GM12891 (cell line): ENCODE measurements around the gene FBXO10.
A peak's percentile ranks its signal among the peaks of the same experiment; 100 is the strongest.

Experiments
- DNase-seq: peaks from one replicate; pipeline ENCODE4 v3.0.0; 2011; ENCODE audit warnings: low spot score; ENCODE audit not compliant: insufficient read length
- FAIRE-seq: peaks from 2 replicates; lab custom pipeline; 2011; peaks lifted over from hg19 to GRCh38; lab: Jason Lieb, UNC
- PAX5 ChIP-seq: IDR thresholded peaks from 2 replicates; pipeline ENCODE4 v1.6.1; 2011; ENCODE audit warnings: low read length, moderate library complexity, mild to moderate bottlenecking; ENCODE audit not compliant: insufficient read depth, severe bottlenecking
- POLR2A ChIP-seq: IDR thresholded peaks from 2 replicates; pipeline ENCODE4 v1.6.1; 2011; ENCODE audit warnings: low read depth, low read length, control low read depth
- POLR2AphosphoS5 ChIP-seq: IDR thresholded peaks from 2 replicates; pipeline ENCODE4 v1.6.1; 2011; ENCODE audit warnings: low read depth, low read length, control low read depth
- POU2F2 ChIP-seq: IDR thresholded peaks from 2 replicates; pipeline ENCODE4 v1.6.1; 2011; ENCODE audit warnings: low read depth, mild to moderate bottlenecking, control low read depth, low read length, moderate library complexity
- SPI1 ChIP-seq: IDR thresholded peaks from 2 replicates; pipeline ENCODE4 v1.6.1; 2011; ENCODE audit warnings: low read depth, low read length, control low read depth
- TAF1 ChIP-seq: IDR thresholded peaks from 2 replicates; pipeline ENCODE4 v1.6.1; 2011; ENCODE audit warnings: low read depth, low read length, control low read depth

The FBXO10 gene

DNA sequence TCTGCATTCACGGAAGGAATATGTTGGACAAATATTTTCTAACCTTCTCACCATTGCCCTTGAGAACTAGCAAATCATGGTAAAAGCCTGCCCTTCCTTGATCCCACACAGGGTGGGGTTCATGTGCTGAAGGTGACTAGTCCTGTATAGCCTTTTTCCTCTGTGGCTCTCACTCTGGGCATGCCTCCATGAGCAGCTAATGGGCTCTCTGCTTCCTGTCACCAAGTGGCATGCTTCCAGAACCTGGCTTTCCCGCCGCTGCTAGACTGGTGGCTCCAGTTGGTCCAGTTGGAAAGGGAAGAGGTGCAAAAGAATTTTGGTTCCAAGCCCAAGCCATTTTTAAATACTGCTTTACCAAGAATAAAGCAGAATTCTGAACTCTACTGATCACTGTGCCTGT is 35.5 kb downstream of the FBXO10 start:
- DNase-seq, result no peak
- no peak for FAIRE-seq
- TF ChIP-seq POLR2A, result no peak
- TF ChIP-seq TAF1, result no peak
- no peak for TF ChIP-seq SPI1
- TF ChIP-seq POU2F2, result no peak
- no peak for TF ChIP-seq POLR2AphosphoS5
- TF ChIP-seq PAX5, result no peak

DNA sequence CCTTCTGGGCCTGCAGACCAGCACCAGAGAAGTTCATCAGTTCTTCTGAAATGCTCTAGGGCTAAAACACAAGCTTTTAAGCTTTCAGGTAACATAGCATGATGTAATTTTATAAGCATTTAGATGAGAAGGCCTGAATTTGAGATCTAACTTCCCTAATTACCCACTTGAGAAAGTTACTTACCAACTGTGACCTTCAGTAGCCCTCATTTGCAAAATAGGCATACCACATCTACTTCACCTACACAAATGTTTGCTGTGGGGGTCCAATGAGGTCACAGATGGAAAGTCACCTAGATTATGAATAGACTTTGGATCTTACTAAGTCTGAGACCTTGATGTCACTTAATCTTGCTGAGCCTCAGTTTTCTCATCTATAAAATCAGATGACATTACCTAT is 36.5 kb downstream of the FBXO10 start:
- FAIRE-seq, result no peak
- TF ChIP-seq POU2F2, result no peak
- TF ChIP-seq TAF1, result no peak
- no peak for TF ChIP-seq POLR2A
- no peak for TF ChIP-seq SPI1
- no peak for TF ChIP-seq PAX5
- TF ChIP-seq POLR2AphosphoS5, result no peak
- no peak for DNase-seq

DNA sequence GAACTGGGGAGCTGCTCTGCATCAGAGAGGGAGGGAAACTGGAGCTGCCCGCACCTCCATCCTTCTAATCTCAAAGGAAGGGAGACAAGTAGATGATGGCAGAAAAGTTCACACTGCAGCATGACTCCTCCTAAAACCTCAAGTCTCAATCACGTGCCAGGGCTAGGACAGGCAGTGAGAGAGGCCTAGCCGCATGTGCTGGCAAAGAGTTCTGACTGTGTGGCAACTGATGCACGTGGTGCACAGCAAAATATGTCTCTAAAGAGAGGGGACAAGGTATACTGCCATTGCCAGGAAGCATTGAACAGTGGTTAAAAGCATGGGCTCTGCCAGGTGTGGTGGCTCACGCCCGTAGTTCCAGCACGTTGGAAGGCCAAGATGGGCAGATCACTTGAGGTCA is 38.1 kb downstream of the FBXO10 start:
- TF ChIP-seq POLR2A (no peak), POU2F2 (no peak), POLR2AphosphoS5 (no peak), TAF1 (no peak), PAX5 (no peak), SPI1 (no peak)
- FAIRE-seq (no peak), DNase-seq (no peak)

DNA sequence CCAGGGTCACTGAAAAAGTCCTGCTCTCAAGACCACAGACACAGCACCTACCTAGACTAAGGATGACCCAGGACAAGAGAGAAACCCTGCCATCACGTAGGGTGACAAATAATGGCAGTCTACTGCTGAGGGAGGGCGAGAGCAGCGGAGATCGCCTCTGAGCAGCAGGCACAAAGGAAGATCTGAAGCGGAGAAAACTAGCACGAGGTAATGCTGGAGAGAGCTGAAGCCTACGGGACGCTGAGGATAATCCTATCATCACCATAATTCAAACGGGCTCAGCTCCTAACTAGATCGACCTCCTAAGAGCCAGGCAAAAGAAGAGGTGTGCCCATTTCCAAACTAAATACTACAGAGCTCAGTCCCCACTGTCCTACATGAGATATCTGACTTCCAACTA is 41.3 kb downstream of the FBXO10 start:
- TF ChIP-seq POLR2A, result no peak
- no peak for TF ChIP-seq SPI1
- no peak for TF ChIP-seq POU2F2
- TF ChIP-seq TAF1, result no peak
- no peak for TF ChIP-seq POLR2AphosphoS5
- TF ChIP-seq PAX5, result no peak
- DNase-seq (no peak), FAIRE-seq (no peak)

DNA sequence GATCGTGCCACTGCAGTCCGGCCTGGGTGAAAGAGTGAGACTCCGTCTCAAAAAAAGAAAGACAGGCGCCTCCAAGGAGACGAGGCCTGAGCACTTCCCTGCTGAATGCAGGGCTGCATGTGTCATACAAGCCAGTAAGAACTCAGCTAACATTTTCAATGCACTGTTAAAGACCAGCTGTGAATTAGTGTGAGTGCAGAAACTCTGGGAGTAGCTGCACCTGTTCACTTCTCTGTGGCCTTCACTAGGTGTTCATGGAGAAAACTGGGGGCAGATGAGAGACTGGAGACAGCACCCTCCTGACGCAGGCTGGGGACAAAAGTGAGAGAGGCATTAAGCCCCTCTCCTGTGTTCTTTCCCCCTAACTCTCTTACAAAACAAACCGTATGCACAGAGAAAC is 41.8 kb downstream of the FBXO10 start:
- FAIRE-seq, result no peak
- DNase-seq, result no peak
- TF ChIP-seq TAF1 (no peak), POU2F2 (no peak), POLR2A (no peak), POLR2AphosphoS5 (no peak), PAX5 (no peak), SPI1 (no peak)

DNA sequence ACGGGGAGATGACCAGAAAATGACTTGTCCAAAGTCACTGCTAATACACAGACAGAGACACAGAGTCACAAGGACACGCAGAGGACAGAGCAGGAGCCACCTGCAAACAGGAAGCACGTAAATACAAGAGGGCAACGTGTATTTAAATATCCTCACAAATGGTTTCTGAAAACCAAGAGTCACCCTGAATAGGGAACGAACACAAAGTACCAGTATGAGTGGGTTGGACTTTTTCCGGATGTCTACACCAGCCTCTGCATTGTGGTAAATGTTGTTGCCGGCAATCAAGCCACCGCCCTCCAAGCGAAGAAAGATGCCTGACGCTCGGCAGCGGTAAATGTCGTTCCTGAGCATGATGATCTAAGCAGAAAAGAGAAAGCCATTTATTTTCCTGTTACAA is 44.5 kb downstream of the FBXO10 start:
- FAIRE-seq, result peak; percentile 75
- TF ChIP-seq SPI1 (no peak), POU2F2 (peak; percentile 67; the same call in 1 of the 2 replicates)
- DNase-seq, result peak; percentile 32

DNA sequence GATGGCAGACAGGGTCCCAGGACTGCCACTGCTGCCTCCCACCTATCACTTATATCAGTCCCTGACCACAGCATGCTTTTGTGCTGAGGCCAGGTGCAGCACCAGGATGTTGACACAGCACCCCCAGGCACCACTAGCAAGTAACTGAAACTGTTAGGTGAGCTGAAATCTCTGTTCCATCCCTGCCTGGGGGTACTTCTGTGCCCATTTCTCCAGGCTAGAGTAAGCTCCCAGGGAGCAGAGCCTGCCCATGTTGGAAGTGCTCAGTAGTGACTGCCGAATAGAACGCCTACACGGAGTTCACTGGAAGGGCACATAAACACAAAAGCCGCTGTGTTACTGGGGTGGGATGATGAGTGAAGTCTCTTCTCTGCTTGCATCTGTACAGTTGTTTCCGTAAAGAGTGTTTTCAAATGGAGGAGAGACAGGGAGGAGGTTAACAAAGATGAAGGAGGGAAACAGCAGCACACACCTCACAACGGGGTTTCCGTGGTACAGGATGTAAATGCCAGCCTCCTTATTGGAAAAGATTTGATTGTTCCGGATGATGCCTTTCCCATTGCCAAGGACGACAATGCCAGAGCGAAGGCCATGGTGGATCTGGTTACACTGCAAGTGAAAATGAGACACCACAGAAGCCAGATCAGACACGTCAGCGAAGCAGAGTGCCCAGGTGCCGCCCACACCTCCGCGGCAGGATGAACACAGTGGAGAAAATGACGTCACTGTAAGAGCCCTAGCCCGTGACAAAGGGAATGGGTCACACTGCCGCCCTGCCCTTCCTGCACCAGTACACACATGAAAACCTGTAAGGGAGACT is 47.3 kb downstream of the FBXO10 start:
- DNase-seq (peak; percentile 36), FAIRE-seq (peak; percentile 95)
- TF ChIP-seq POLR2A (no peak), POU2F2 (no peak), SPI1 (no peak), POLR2AphosphoS5 (no peak), PAX5 (no peak), TAF1 (no peak)

DNA sequence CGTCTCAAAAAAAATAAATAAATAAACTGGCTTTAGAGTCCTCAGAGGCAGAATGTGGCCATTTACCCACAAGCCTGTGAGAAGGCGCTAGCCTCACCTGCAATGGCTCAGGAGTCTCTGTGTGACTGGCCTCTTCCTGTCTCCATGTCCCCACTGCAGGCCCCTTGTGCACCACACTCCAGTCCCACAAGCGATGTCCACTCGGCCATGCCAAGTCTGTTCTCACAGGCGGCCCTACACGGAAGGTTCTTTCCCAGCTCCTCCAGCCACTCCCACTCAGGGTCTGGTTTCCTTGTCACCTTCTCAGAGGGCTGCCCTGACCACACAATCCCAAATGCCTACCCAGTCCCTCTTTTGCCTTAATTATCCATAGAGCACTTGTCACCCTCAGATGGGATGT is 52.3 kb downstream of the FBXO10 start:
- FAIRE-seq, result no peak
- DNase-seq, result no peak
- no peak for TF ChIP-seq TAF1
- TF ChIP-seq POU2F2, result no peak
- TF ChIP-seq POLR2A, result no peak
- no peak for TF ChIP-seq PAX5
- TF ChIP-seq SPI1, result no peak
- TF ChIP-seq POLR2AphosphoS5, result no peak

DNA sequence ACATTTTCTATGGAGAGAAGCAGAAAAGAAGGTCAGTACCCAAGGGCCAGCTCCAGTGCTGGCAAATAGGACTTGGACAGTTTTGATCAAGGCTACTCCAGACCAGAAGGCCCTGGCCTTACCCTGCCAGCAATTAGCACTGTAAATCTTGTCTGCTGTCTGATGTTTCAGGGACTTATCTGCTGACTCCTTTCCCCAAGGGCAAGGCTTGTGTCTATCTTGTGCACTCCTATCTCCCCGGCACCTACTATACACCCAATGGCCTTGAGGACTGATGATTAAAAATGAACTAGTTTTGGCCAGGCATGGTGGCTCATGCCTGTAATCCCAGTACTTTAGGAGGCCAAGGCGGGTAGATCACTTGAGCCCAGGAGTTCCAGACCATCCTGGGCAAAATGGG is 53.2 kb downstream of the FBXO10 start:
- no peak for TF ChIP-seq POLR2AphosphoS5
- no peak for TF ChIP-seq TAF1
- no peak for TF ChIP-seq POU2F2
- no peak for TF ChIP-seq SPI1
- TF ChIP-seq PAX5, result no peak
- no peak for TF ChIP-seq POLR2A
- DNase-seq (no peak), FAIRE-seq (no peak)

DNA sequence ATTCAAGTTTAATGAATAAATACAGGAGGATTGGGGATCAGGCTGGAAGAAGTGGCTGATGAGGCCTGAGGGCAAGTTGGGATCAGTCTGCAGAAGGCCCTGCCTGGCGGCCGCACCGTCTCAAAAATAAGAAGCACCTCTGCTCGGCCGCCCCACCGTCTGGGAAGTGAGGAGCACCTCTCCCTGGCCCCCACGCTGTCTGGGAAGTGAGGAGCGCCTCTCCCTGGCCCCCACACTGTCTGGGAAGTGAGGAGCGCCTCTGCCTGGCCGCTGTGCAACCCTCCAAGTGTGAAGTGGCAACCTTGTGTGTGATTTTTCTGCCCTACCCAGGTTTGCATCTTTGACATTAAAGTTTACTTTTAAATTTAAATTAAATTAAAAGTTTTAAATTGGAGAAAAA is 55.1 kb downstream of the FBXO10 start:
- DNase-seq (no peak), FAIRE-seq (no peak)
- no peak for TF ChIP-seq POLR2AphosphoS5
- TF ChIP-seq TAF1, result no peak
- TF ChIP-seq POLR2A, result no peak
- TF ChIP-seq POU2F2, result no peak
- TF ChIP-seq PAX5, result no peak
- no peak for TF ChIP-seq SPI1
